ENCODE measurements around the gene LRRC75A. TPM values are rescaled to one million over a fixed set of nuclear protein-coding genes. Genes with fewer than 3 reads are reported as not detected.

LRRC75A gene
- total and polyA plus RNA-seq, 2 donors (not counting 3 experiments of a cell fraction or from before 2014, with no cell fraction given) = 3.7 to 6.1 TPM

DNA sequence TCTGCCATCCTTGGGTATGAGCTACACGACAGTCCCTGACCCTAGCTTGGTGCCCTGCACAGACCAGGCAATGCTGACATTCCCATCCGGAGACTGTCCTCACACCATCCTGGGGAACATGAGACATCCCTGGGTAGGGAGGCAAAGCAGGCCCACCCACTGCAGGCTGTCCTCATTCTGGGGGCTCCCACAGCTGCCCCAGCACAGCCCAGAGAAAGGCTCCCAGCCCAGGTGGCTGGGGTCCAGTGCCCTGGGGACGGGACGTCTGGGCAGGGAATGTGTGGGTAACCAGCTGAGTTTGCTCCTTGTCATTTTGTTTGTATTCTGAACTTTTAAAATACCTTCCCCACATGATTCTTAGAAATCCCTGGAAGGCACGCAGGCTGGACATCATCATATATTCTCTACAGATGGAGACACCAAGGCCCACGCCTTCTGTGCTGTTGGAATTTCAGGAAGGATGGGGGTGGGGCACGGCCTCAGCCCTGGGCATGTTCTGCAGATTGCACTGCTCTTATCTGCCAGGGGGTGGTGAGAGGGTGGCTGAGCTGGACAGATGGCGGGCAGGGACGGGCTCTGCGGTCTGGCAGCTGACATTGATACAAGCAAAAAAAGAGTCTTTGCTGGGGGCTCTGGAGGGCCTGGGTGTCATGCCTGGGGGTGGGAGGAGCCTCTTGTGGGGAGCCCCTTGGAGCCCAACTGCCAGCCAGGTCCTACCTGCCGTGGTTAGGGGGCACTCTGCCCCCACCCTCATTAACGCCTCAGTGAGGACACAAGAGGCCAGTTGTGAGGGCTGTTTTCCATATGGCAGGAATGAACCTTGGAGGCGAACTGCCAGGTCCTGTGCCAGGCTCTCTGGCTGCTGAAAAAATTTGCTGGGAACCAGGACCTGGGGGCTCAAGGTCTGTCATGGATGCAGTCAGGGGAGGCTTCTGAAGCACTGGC lies 28.4 kb downstream of the LRRC75A start:
- dilution Hi-C loops (cut with MboI; ENCODE audit: extremely low pct_ligation_motif_present, low sequenced_read_pairs) (no loop called here), intact Hi-C loops (cut with micrococcal nuclease) (loop anchor here (1.0 kb wide), 1 partner anchor 58 kb away; no protein-coding TSS in a partner anchor)
- H3K4me1 ChIP-seq (ENCODE audit: control insufficient read depth, extremely low read depth, insufficient read depth, low read length) = peaks cover 14% of the 10 kb centered on the region
- FAIRE-seq (peak; percentile 78), DNase-seq (ENCODE audit: low read depth, low spot score) (peak; percentile 70)
- no peaks in the 10 kb centered on the region for H3K9me1 ChIP-seq (replicated peaks; ENCODE audit: control insufficient read depth, extremely low read depth, insufficient read depth, low read length)
- no peaks in the 10 kb centered on the region for H3K79me2 ChIP-seq (ENCODE audit: control insufficient read depth, insufficient read depth, low read length)
- no peaks in the 10 kb centered on the region for H3K9me3 ChIP-seq (replicated peaks; ENCODE audit: control insufficient read depth, insufficient read depth, low read length)
- BruUV-seq (replicated peaks) = no TSS peak
- TF ChIP-seq POLR2A (IDR thresholded peaks at IDR 0.05; ENCODE audit: low read depth, low read length) (no peak), FOS (IDR thresholded peaks at IDR 0.05; ENCODE audit: borderline replicate concordance, insufficient read depth, low read length) (no peak), GATA2 (IDR thresholded peaks at IDR 0.05; ENCODE audit: insufficient read depth, insufficient read length, low read depth, low read length) (no peak), JUN (IDR thresholded peaks at IDR 0.05; ENCODE audit: borderline replicate concordance, insufficient read depth, insufficient read length, low read depth) (no peak), POLR2AphosphoS5 (IDR thresholded peaks at IDR 0.05; ENCODE audit: insufficient read depth, low read depth, low read length) (no peak), EZH2 (IDR thresholded peaks at IDR 0.05; ENCODE audit: borderline replicate concordance, low read depth, low read length, severe bottlenecking) (no peak), MYC (IDR thresholded peaks at IDR 0.05; ENCODE audit: low read depth, low read length) (no peak)
- TF ChIP-seq, protein P1, sequence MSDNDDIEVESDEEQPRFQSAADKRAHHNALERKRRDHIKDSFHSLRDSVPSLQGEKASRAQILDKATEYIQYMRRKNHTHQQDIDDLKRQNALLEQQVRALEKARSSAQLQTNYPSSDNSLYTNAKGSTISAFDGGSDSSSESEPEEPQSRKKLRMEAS (IDR thresholded peaks at IDR 0.05; ENCODE audit: insufficient read depth, insufficient read length) = no peak
- TF ChIP-seq, protein P2, sequence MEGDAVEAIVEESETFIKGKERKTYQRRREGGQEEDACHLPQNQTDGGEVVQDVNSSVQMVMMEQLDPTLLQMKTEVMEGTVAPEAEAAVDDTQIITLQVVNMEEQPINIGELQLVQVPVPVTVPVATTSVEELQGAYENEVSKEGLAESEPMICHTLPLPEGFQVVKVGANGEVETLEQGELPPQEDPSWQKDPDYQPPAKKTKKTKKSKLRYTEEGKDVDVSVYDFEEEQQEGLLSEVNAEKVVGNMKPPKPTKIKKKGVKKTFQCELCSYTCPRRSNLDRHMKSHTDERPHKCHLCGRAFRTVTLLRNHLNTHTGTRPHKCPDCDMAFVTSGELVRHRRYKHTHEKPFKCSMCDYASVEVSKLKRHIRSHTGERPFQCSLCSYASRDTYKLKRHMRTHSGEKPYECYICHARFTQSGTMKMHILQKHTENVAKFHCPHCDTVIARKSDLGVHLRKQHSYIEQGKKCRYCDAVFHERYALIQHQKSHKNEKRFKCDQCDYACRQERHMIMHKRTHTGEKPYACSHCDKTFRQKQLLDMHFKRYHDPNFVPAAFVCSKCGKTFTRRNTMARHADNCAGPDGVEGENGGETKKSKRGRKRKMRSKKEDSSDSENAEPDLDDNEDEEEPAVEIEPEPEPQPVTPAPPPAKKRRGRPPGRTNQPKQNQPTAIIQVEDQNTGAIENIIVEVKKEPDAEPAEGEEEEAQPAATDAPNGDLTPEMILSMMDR (IDR thresholded peaks at IDR 0.05; ENCODE audit: extremely low read depth in 1 of 2, insufficient read depth in 1 of 2, low read depth in 1 of 2, low read length in 2 of 2) = peak; percentile 36 to 69
- no peak overlapping the region for H3K9ac ChIP-seq (replicated peaks; ENCODE audit: extremely low read depth, insufficient read depth, low read length)
- no peaks in the 10 kb centered on the region for H4K20me1 ChIP-seq (replicated peaks; ENCODE audit: control insufficient read depth, extremely low read depth, insufficient read depth, low read length)
- no peak overlapping the region for H3K4me3 ChIP-seq (replicated peaks in 1 of 3; ENCODE audit: insufficient read depth in 1 of 3, low read depth in 1 of 3, low read length in 3 of 3)
- H2AFZ ChIP-seq (ENCODE audit: low read depth, low read length) = no peak overlapping the region
- no peaks in the 10 kb centered on the region for H3K36me3 ChIP-seq (ENCODE audit: control insufficient read depth in 2 of 2, extremely low read depth in 1 of 2, insufficient read depth in 2 of 2, low read length in 2 of 2)
- ChIA-PET CTCF (interaction anchor here (0.7 to 6.7 kb wide), 14 partner anchors 8 to 100 kb away, joined by 3 to 87 read pairs (median 5); partner anchors contain the start of gene LRRC75A), POLR2A (interaction anchor here (0.9 kb wide), 1 partner anchor 83 kb away, joined by 4 read pairs; the partner anchor contains the start of gene UBB)
- no peaks in the 10 kb centered on the region for H3K27me3 ChIP-seq (ENCODE audit: control insufficient read depth in 2 of 2, insufficient read depth in 2 of 2, low read length in 2 of 2)
- no peak overlapping the region for H3K4me2 ChIP-seq (ENCODE audit: insufficient read depth, low read length)
- no peak overlapping the region for H3K27ac ChIP-seq (ENCODE audit: insufficient read depth, low read depth, low read length)

All from endothelial cell of umbilical vein (primary cell).